K562 (cell line): ENCODE results near the gene TLCD5. TPM values are rescaled to one million over a fixed set of nuclear protein-coding genes. Genes with fewer than 3 reads are reported as not detected.
A peak's percentile ranks its signal among the peaks of the same experiment; 100 is the strongest.

ENCODE experiments used
- NCOA1 ChIP-seq: fragments of 450-650 bp; IDR thresholded peaks from 2 replicates; pipeline ENCODE4 v1.6.1; 2016; ENCODE audit warnings: low read depth
- PHF21A ChIP-seq: fragments of 450-650 bp; IDR thresholded peaks from 2 replicates; pipeline ENCODE4 v1.6.1; 2017; ENCODE audit warnings: low read depth, borderline replicate concordance
- polyA plus RNA-seq, 8 experiments: library from polyadenylated mRNA; depleted of rRNA in 4 of 8; stranded (reverse) in 5 of 8; unstranded in 3 of 8; fragments of >200 nt; fragmentation: Nextera tagmentation in 2 of 8; fragmentation: Illumina TruSeq in 1 of 8; extraction: Ambion mirVana in 2 of 8; extraction: Trizol in 1 of 8; gene quantifications; 2 replicates each; pipeline versions ENCODE4 v1.2.1 to v1.2.3, GENCODE V29; 2011 to 2014; ENCODE audit warnings: inconsistent platforms in 1 of 8, missing spikeins in 1 of 8
- total RNA-seq, 7 experiments: library from RNA; depleted of rRNA in 6 of 7; stranded (reverse); fragments of >200 nt in 6 of 7; fragmentation: Illumina TruSeq in 2 of 7; extraction: Trizol in 2 of 7; gene quantifications; 2 replicates each; pipeline versions ENCODE4 v1.2.1 to v1.2.3, GENCODE V29; 2011 to 2021; ENCODE audit warnings: low replicate concordance in 1 of 7
- TF ChIP-seq, protein P1 (sequence below): fragments of 200-600 bp; sonication (generic); IDR thresholded peaks from one replicate; pipeline ENCODE4 v1.6.1; 2012; ENCODE audit warnings: mild to moderate bottlenecking, low read depth, low read length, inconsistent platforms
- TF ChIP-seq, protein P2 (sequence below), 2 experiments: IDR thresholded peaks; 2 replicates each; pipeline ENCODE4 v1.6.1; 2011; ENCODE audit warnings: borderline replicate concordance in 1 of 2, control low read depth in 1 of 2, low read depth in 1 of 2, low read length in 1 of 2, mild to moderate bottlenecking in 1 of 2, mixed read lengths in 1 of 2, moderate library complexity in 1 of 2; ENCODE audit not compliant: insufficient read depth in 1 of 2, insufficient read length in 1 of 2, poor library complexity in 1 of 2, severe bottlenecking in 1 of 2; ENCODE audit errors: extremely low read depth in 1 of 2

Gene TLCD5
- total and polyA plus RNA-seq, 9 of the 15 experiments (the other 6 are each of a cell fraction or from before 2014, with no cell fraction given): 0.94 to 5.1 (median 1.6) TPM

DNA sequence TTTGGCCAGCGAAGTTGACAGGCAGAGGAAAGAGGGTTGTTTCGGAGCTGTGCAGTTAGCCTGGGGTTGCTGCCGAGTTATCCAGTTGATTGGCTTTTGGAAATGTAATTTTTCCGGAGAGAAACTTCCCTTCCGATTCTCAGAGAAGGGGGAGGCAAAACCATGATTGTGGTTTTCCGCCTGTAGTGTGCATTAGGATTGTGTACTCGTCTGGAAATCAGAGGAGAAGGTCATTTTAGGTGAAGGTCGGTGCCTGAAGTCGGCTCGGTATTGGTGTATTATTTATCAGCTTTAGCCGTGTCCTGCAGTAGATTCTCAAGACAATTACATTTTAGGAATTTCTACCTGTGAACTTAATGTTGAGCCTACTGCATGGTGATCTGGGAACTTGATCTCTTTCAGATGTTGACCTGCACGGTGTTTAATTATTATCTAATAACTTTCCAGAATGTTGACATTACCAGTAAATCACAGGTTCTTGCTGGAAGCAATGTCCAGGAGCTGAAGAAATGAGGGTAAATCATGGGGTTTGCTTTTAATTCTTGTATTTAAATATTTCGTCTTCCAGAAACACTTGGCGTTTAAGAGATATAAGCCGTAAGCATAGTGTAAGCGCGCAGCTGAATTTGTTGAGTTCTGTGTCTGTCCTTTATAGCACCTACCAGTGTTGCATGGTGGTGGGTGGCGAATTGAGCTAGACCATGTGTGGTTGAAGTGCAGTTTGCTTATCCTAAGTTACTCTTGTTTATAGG is 12.4 kb downstream of the TLCD5 start (continued):
- TF ChIP-seq NCOA1 (0 out of 2 replicates have a peak, but pooled peaks have one; percentile 29), PHF21A (peak; percentile 70; the same call in 1 of the 2 replicates)
- TF ChIP-seq, protein P1, sequence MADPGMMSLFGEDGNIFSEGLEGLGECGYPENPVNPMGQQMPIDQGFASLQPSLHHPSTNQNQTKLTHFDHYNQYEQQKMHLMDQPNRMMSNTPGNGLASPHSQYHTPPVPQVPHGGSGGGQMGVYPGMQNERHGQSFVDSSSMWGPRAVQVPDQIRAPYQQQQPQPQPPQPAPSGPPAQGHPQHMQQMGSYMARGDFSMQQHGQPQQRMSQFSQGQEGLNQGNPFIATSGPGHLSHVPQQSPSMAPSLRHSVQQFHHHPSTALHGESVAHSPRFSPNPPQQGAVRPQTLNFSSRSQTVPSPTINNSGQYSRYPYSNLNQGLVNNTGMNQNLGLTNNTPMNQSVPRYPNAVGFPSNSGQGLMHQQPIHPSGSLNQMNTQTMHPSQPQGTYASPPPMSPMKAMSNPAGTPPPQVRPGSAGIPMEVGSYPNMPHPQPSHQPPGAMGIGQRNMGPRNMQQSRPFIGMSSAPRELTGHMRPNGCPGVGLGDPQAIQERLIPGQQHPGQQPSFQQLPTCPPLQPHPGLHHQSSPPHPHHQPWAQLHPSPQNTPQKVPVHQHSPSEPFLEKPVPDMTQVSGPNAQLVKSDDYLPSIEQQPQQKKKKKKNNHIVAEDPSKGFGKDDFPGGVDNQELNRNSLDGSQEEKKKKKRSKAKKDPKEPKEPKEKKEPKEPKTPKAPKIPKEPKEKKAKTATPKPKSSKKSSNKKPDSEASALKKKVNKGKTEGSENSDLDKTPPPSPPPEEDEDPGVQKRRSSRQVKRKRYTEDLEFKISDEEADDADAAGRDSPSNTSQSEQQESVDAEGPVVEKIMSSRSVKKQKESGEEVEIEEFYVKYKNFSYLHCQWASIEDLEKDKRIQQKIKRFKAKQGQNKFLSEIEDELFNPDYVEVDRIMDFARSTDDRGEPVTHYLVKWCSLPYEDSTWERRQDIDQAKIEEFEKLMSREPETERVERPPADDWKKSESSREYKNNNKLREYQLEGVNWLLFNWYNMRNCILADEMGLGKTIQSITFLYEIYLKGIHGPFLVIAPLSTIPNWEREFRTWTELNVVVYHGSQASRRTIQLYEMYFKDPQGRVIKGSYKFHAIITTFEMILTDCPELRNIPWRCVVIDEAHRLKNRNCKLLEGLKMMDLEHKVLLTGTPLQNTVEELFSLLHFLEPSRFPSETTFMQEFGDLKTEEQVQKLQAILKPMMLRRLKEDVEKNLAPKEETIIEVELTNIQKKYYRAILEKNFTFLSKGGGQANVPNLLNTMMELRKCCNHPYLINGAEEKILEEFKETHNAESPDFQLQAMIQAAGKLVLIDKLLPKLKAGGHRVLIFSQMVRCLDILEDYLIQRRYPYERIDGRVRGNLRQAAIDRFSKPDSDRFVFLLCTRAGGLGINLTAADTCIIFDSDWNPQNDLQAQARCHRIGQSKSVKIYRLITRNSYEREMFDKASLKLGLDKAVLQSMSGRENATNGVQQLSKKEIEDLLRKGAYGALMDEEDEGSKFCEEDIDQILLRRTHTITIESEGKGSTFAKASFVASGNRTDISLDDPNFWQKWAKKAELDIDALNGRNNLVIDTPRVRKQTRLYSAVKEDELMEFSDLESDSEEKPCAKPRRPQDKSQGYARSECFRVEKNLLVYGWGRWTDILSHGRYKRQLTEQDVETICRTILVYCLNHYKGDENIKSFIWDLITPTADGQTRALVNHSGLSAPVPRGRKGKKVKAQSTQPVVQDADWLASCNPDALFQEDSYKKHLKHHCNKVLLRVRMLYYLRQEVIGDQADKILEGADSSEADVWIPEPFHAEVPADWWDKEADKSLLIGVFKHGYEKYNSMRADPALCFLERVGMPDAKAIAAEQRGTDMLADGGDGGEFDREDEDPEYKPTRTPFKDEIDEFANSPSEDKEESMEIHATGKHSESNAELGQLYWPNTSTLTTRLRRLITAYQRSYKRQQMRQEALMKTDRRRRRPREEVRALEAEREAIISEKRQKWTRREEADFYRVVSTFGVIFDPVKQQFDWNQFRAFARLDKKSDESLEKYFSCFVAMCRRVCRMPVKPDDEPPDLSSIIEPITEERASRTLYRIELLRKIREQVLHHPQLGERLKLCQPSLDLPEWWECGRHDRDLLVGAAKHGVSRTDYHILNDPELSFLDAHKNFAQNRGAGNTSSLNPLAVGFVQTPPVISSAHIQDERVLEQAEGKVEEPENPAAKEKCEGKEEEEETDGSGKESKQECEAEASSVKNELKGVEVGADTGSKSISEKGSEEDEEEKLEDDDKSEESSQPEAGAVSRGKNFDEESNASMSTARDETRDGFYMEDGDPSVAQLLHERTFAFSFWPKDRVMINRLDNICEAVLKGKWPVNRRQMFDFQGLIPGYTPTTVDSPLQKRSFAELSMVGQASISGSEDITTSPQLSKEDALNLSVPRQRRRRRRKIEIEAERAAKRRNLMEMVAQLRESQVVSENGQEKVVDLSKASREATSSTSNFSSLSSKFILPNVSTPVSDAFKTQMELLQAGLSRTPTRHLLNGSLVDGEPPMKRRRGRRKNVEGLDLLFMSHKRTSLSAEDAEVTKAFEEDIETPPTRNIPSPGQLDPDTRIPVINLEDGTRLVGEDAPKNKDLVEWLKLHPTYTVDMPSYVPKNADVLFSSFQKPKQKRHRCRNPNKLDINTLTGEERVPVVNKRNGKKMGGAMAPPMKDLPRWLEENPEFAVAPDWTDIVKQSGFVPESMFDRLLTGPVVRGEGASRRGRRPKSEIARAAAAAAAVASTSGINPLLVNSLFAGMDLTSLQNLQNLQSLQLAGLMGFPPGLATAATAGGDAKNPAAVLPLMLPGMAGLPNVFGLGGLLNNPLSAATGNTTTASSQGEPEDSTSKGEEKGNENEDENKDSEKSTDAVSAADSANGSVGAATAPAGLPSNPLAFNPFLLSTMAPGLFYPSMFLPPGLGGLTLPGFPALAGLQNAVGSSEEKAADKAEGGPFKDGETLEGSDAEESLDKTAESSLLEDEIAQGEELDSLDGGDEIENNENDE: peak; percentile 92
- TF ChIP-seq, protein P2, sequence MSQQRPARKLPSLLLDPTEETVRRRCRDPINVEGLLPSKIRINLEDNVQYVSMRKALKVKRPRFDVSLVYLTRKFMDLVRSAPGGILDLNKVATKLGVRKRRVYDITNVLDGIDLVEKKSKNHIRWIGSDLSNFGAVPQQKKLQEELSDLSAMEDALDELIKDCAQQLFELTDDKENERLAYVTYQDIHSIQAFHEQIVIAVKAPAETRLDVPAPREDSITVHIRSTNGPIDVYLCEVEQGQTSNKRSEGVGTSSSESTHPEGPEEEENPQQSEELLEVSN (IDR thresholded peaks at IDR 0.05; ENCODE audit: borderline replicate concordance in 1 of 2, extremely low read depth in 1 of 2, insufficient read depth in 1 of 2, insufficient read length in 1 of 2, low read depth in 1 of 2, low read length in 1 of 2, poor library complexity in 1 of 2, severe bottlenecking in 1 of 2): peak in 1 of 2 experiments; percentile 42
